NCI-H510A (cell line): ENCODE data around the gene MYO16.
"Not testable (repeated sequence)": the region's sequence is repeated elsewhere in the genome, so short reads cannot be mapped to it uniquely, and the experiment has no call there.

Experiments
- DNase-seq: peaks from one replicate; lab custom pipeline; 2025; lab: John Stamatoyannopoulos, UW

Gene MYO16

DNA sequence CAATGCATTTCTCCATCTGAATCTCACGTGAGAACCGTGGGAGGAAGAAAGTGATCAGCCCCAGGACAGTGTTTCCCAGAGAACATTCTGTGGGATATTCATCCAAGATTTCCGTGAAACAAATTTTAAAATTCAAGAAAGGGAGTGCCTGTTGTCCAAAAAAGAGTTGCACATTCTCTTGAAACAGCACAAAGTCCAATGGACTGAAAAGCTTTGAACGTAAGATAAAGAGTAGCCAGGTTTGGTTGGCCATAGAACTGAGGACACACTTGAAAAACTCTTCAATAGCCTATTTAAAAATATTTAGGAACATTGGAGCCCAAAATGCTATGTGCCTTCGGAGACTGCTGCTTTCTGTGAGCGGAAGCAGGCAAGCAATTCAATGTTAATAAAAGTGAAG, 353.9 kb downstream of the MYO16 start:
- DNase-seq = no peak

DNA sequence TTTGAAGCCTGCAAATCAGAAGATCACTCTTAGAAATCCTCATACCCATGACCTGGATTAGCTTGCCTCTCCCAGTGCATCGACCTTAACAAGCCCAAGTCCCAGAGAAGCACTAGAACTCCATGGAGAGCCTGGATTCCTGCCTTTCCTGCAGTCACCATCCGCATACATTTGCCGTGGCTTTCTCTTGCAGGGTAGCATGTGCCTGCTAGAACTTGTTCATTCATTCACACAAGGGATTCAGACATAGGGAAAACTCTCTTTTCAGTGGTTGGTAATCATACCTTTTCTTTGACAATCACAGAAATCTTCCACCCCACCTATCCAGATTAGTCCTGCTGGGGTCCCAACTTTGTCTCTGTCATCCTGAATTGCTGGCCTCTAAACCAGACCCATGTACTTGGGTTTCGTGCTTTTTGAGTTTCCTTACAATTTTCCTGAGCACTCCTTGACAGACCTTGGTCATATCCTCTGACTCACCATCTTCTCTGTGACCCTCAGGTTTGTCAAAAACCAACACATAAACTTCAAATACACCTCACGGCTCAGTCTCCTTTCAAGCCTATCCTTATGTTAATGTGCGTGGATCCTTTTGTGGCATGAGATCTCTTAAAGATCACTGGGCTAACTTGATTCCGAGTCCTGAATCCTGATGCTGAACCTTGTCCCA, 355.0 kb downstream of the MYO16 start:
- no peak for DNase-seq

DNA sequence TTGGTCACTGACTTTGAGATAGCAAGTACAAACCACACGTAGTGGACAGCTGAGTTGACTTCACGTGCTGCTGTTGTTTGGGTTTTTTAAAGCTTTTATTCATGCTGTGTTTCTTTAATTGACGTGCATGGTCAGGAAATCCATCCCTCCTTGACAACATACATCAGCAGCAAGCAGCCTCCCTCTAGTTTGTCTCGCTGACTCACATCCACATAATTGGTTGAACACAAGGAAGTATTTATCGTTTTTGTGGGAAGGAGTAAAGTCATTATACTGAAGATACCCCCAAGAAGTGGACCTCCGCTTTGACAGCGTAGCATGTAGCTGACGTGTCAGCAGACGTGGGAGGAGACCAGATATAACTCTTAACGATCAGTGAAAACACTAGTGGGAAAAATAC, 355.8 kb downstream of the MYO16 start:
- no peak for DNase-seq

GRCh38 chr13:108987517-108987916, 358.1 kb downstream of the MYO16 start:
- no peak for DNase-seq

- DNase-seq = no peak
Measured at GRCh38 chr13:108987944-108988343, 358.5 kb downstream of the MYO16 start.

DNA sequence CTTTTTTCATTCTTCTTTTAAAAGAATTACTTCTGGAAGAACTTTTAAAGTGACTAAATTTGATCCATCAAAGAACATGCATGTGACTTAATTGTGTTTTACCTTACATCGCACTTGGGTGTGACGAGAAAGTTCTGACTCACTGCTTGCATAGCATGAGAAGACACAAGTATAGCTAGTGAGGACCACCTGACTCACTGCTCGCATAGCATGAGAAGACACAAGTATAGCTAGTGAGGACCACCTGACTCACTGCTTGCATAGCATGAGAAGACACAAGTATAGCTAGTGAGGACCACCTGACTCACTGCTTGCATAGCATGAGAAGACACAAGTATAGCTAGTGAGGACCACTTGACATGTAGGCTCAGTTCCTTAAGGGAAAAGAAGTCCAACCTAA, 362.0 kb downstream of the MYO16 start:
- not testable (repeated sequence) for DNase-seq

GRCh38 chr13:108993346-108993745, 363.9 kb downstream of the MYO16 start:
- DNase-seq = no peak

DNA sequence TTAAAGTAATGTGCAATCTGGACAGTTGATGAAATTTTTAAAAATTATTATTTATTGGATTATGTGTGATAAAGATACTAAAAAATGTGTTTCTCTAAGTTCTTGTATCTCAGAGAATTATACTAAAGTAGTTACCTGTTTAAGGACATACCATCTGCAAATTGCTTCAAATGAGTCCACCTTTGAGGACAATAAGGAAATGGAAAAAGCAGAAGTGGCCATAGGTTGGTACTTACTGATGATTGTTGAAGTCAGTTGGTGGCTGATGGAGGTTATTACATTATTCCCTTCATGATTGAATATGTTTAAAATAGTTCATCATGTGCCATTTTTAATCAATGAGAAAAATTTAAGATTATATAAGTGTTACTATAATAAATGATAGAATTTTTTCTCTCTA, 367.0 kb downstream of the MYO16 start:
- no peak for DNase-seq

GRCh38 chr13:109000207-109000606, 370.8 kb downstream of the MYO16 start:
- no peak for DNase-seq

DNA sequence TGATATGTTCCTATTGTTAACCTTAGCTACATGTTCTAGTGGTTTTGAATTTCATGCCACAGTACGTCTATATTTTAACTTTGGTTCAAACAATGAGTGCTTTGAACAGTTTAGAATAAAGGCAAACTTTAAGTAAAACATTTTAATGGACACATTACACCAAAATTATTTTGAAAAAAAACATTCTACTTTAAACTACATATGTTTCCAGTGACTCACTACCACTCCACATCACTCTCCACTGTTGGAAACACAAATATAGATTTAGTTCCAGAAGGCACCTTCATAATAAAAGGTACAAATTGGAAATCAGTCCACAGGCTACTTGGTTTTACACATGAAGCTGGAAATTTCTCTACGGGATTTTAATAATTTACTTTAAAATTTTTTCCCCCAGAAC, 373.5 kb downstream of the MYO16 start:
- DNase-seq = no peak

GRCh38 chr13:109007946-109008345, 378.5 kb downstream of the MYO16 start:
- no peak for DNase-seq

- no peak for DNase-seq
Measured at GRCh38 chr13:109009756-109010155, 380.3 kb downstream of the MYO16 start.

GRCh38 chr13:109010912-109011311, 381.5 kb downstream of the MYO16 start:
- no peak for DNase-seq

DNA sequence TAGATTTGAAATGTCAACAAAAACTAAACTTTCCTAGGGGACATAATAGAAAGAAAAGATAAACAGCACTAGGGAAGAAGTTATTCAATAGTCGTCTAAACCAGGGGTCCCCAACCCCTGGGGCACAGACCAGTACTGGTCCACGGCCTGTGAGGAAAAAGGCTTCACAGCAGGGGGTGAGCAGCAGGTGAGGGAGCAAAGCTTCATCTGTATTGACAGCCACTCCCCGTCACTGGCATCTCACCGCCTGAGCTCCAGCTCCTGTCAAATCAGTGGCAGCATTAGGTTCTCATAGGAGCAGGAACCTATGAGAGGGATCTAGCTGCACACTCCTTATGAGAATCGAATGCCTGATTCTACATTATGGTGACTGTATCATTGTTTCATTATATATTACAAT, 382.7 kb downstream of the MYO16 start:
- DNase-seq = no peak

DNA sequence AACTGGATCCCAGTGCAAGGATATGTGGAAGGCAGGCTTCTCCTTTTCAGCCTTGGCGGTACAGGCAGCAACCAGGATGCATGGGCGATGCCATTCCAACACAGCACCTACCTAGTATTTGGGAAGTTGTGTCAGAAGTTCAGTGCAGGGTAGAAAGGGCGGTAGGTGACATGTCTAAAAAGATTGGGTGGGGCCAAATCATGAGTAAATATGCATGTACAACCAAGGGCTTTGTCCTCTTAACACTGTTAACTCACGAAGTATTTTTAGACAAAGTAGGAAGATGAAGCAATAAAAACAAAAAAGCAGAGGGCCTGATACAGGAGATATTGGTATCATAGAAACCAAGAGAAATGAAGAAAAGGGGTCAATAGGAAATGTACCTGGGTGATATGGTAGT, 392.1 kb downstream of the MYO16 start:
- DNase-seq = no peak

GRCh38 chr13:109024611-109025010, 395.2 kb downstream of the MYO16 start:
- no peak for DNase-seq

GRCh38 chr13:109026266-109026665, 396.9 kb downstream of the MYO16 start:
- no peak for DNase-seq

- no peak for DNase-seq
Measured at GRCh38 chr13:109028624-109029023, 399.2 kb downstream of the MYO16 start.

DNA sequence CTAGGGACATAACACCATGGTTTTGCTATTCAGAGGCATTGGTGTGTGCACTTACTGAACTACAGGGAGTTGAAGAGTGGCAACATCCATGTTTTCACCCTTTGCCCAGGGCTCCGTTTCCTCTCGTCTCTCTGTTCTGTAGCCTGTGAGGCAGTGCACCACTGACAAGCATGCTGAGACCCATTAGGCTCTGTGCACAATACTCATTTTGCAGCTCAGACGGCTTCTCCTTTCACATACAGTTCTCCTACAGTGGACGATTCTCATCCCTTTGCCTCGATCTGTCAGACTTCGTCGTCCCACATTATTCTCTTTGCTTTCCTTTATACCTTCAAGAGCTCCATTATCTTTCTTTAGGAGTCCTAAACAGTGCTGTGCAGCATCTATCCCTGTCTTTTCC, 403.7 kb downstream of the MYO16 start:
- DNase-seq = no peak

DNA sequence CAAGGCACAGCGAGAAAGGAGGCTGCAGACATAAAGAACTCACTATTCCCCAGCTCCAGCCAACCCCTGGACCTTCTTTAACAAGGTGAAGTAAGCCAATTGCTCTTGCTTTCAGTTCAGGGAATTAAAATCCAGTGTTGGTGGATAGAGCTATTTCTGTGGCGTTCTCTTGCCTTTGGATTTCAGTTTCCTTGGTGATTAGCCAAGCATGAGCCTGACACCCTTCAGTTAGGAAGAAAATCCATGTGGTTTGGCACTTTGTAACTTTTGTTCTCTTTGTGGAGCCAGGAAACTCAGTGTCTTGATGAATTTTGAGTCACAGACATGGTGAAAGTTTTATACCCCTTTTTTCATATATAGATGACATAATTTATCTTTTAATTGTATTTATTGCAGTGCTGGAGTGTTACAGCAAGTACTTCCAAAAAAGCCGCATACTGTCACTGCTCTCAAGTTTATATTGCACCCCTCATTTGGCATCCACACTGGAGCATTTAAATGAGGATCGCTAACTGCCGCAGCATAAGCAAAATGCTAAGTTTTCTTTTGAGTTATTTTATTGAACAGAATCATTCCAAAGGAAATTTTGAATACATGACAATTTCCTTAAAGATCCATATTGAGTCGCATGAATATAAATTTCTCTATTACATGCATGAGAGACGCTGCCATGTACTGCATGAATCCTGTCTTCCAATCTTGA, 406.8 kb downstream of the MYO16 start:
- DNase-seq = no peak

GRCh38 chr13:109043636-109044035, 414.2 kb downstream of the MYO16 start:
- no peak for DNase-seq

DNA sequence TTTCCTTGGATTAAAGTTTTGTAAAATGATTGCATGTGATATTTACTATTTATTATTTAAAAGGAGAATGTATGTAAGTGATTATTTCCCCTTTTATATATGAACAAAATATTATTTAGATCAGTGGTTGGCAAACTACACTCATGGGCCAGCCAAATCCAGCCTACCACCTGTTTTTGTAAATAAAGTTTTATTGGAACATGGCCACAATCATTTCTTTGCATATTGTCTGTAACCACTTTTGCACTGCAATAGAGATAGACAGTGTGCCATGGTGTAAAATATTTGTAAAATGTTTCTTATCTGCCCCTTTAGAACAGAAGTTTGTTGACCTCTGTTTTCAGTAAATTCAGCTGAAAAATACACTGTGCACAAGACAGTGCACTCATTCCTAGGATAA, 426.4 kb downstream of the MYO16 start:
- no peak for DNase-seq

- DNase-seq = no peak
Measured at GRCh38 chr13:109058087-109058486, 428.7 kb downstream of the MYO16 start.

DNA sequence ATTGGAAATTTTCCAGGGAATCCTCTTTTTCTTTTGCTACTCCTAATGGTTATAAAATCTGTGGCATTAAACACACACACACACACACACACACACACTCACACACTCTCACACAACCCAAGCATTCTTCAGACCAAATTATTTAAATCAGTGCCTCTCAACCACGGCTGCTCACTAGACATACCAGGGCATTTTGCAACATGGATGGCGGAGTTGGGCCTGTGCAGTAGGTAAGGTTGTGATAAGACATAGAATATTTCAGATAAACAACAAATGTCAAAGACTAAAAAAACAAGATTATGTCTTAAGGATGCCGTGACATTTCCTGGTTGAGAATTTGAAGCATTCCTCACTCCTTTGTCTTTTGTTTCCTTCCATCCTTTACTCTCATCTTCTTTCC, 443.1 kb downstream of the MYO16 start:
- DNase-seq = no peak
